Urinary bladder (tissue), 4 donors: ENCODE measurements around the gene PLCE1. TPM values are rescaled to one million over a fixed set of nuclear protein-coding genes. Genes with fewer than 3 reads are reported as not detected.
"Not testable (repeated sequence)": the region's sequence is repeated elsewhere in the genome, so short reads cannot be mapped to it uniquely, and the experiment has no call there.

Experiments used
- DNase-seq: peaks from one replicate; pipeline ENCODE4 v3.0.0-alpha.2; 2015; ENCODE audit errors: extremely low spot score
- H3K27ac ChIP-seq: one replicate; pipeline ENCODE4 v1.5.1; 2013; ENCODE audit warnings: low read depth, mild to moderate bottlenecking, moderate library complexity
- H3K36me3 ChIP-seq: one replicate; pipeline ENCODE4 v1.6.1; 2013; ENCODE audit warnings: mild to moderate bottlenecking, moderate library complexity; ENCODE audit not compliant: insufficient read depth
- H3K4me1 ChIP-seq: one replicate; pipeline ENCODE4 v1.6.1; 2013; ENCODE audit warnings: mild to moderate bottlenecking, moderate library complexity; ENCODE audit not compliant: insufficient read depth
- H3K4me3 ChIP-seq: one replicate; pipeline ENCODE4 v1.5.1; 2013; ENCODE audit warnings: low read depth, low read length
- WGBS: extraction: QIAGEN DNeasy Blood & Tissue Kit; methylation state at CpG from one replicate; pipeline ENCODE4 v1.1.7; 2013; 5-methylcytosine and 5-hydroxymethylcytosine counted together
- polyA plus RNA-seq: library from polyadenylated mRNA; stranded (reverse); fragments of 200-250 nt; gene quantifications from one replicate; pipeline ENCODE4 v1.2.3, GENCODE V29; 2013
- total RNA-seq: library from RNA; depleted of rRNA; stranded (reverse); fragments of >200 nt; gene quantifications from one replicate; pipeline ENCODE4 v1.2.3, GENCODE V29; 2014
- donor health status: healthy with polysubstance abuse.
- donor health status: healthy.

PLCE1 gene
- 38.1 TPM for total RNA-seq
- 4.4 TPM for polyA plus RNA-seq

- Histone ChIP-seq H3K4me3 (peak within 1 kb of the TSS; percentile 66), H3K36me3 (no peaks in the 10 kb centered on the region), H3K27ac (no peak within 1 kb of the TSS), H3K4me1 (no peaks in the 10 kb centered on the region)
- WGBS = under 1% methylated on average over 82 of the region's 83 CpGs
- DNase-seq = no peak
Observed at GRCh38 chr10:93993782-93994437, at the start of gene PLCE1. PLCE1 (plus strand) TSS chr10:93993931; CDS start chr10:94031047, 37,116 bp downstream.

DNA sequence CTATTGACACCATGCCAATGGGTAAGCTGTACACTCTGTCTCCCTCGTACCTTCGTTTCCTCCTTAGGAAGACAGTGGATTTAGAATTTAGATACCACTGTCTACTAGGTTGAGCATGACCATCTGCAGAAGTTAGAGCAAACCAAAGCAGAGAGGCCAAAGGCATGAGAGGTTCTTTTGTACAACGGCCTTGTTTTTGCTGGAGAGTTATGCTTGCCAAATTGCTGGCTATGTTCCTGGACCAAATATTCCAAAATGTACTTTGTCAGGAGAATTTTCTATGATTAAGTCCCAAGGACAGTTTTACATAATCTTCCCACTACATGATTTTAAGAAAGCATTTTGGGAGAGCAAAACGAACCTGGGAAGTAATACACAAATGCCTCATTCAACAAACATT is 47.9 kb upstream of the PLCE1 start:
- no peak overlapping the region for H3K27ac ChIP-seq
- 55% methylated on average over 4 of the region's 4 CpGs for WGBS
- no peaks in the 10 kb centered on the region for H3K4me1 ChIP-seq
- no peaks in the 10 kb centered on the region for H3K36me3 ChIP-seq
- H3K4me3 ChIP-seq = no peak overlapping the region
- DNase-seq = no peak

DNA sequence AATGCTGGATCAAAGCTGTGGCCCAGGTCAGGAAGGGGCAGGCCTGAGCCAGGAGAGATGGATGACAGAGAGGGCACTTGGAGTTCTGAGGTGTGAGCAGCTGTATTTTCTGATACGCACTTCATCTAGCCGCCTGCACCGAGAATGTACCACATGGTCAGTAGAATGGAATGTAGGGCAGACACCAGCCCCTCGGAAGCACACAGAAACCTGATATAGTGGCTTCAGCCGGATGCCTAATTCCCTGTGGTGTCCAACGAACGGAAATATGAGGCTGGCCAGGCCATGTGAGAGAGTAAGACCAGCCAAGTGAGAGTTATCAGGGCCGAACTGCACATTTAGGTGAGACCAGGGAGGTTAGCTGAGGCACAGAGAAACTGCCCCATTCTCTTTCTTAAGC is 46.7 kb upstream of the PLCE1 start:
- DNase-seq = no peak
- 41% methylated on average over 8 of the region's 8 CpGs for WGBS
- H3K27ac ChIP-seq = no peak overlapping the region
- H3K4me3 ChIP-seq = no peak overlapping the region
- no peaks in the 10 kb centered on the region for H3K36me3 ChIP-seq
- no peaks in the 10 kb centered on the region for H3K4me1 ChIP-seq

DNA sequence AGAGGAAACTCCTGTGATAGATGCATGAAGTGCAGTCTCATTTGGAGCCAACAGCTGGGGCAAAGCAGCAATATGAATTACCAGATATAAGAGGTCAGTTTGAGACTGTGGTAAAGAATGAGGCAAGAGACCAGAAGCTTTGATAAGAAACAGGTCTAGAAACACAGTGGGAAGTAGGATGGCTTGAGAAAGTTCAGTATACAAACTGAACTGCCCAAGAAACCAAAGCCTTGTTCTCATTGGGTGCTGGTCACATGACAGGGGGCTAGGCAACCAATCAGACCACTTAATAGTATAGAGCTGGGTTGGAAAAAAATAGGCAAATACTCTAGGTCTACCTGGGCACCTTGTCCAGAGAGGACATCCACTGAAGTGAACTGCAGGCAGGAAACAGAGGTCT is 46.2 kb upstream of the PLCE1 start:
- Histone ChIP-seq H3K27ac (no peak overlapping the region), H3K4me1 (no peaks in the 10 kb centered on the region), H3K36me3 (no peaks in the 10 kb centered on the region), H3K4me3 (no peak overlapping the region)
- no peak for DNase-seq

DNA sequence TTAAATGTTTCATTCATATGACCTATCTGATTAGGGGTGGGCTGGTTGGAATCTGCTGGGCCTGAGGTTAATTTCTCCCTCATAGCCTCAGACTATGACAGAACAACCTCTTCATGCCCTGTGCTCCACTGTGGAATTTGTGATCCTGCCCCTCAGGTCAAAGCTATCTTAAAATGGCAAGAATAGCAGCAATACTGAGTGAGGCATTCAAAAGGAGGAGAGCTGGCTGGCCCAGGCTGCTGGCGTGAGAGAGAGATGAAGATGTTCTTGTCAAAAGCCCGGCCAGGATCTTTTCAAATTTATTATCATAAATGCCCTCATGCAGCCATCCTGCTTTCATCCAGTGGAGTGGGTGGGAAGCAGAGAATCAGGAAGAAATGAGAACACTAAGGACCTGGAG is 41.8 kb upstream of the PLCE1 start:
- H3K36me3 ChIP-seq = no peaks in the 10 kb centered on the region
- H3K27ac ChIP-seq = no peak overlapping the region
- no peaks in the 10 kb centered on the region for H3K4me1 ChIP-seq
- 78% methylated on average over 2 of the region's 2 CpGs for WGBS
- no peak for DNase-seq
- no peak overlapping the region for H3K4me3 ChIP-seq

DNA sequence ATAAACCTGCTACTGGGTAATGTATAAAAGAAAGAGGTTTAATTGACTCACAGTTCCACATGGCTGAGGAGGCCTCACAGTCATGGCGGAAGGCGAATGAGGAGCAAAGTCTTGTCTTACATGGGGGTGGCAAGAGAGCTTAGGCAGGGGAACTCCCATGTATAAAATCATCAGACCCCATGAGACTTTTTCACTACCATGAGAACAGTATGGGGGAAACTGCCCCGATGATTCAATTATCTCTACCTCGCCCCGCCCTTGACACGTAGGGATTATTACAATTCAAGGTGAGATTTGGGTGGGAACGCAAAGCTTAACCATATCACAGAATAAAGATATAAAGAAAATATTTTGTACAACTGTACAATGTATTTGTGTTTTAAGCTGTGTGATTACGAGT is 39.4 kb upstream of the PLCE1 start:
- H3K27ac ChIP-seq = no peak overlapping the region
- H3K4me3 ChIP-seq = no peak overlapping the region
- WGBS = 97% methylated on average over 8 of the region's 8 CpGs
- DNase-seq = no peak
- no peaks in the 10 kb centered on the region for H3K4me1 ChIP-seq
- no peaks in the 10 kb centered on the region for H3K36me3 ChIP-seq

DNA sequence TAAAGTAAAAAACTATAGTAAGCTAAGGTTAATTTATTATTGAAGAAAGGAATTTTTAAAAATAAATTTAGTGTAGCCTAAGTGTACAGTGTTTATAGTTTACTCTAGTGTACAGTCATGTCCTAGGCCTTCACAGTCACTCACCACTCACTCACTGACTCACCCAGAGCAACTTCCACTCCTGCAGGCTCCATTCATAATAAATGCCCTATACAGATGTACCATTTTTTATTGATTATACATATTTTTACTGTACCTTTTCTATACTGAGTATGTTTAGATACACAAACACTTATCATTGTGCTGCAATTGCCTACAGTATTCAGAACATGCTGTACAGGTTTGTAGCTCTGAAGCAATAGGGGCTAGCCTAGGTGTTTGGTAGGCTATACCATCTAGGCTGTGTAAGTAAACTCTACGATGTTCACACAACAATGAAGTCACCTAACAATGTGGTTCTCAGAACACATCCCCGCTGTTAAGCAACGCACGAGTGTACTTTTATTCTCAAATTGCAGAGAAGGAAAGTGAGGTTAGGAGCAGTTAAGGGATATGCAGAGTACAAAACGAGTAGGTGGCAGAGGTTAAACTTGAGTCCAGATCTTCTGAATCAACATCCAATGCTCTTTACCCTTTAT is 38.9 kb upstream of the PLCE1 start:
- Histone ChIP-seq H3K4me3 (no peak overlapping the region), H3K36me3 (no peaks in the 10 kb centered on the region), H3K4me1 (no peaks in the 10 kb centered on the region), H3K27ac (no peak overlapping the region)
- no peak for DNase-seq
- 91% methylated on average over 5 of the region's 5 CpGs for WGBS

GRCh38 chr10:93958834-93959233 is 34.9 kb upstream of the PLCE1 start:
- Histone ChIP-seq H3K4me1 (no peaks in the 10 kb centered on the region), H3K4me3 (no peak overlapping the region), H3K27ac (no peak overlapping the region), H3K36me3 (no peaks in the 10 kb centered on the region)
- DNase-seq = no peak
- WGBS = 94% methylated on average over 6 of the region's 6 CpGs

- H3K27ac ChIP-seq, DNase-seq, H3K4me1 ChIP-seq, H3K4me3 ChIP-seq, H3K36me3 ChIP-seq: not testable (repeated sequence)
- WGBS = 95% methylated on average over 7 of the region's 7 CpGs
Observed at GRCh38 chr10:93960988-93961387, 32.7 kb upstream of the PLCE1 start.

DNA sequence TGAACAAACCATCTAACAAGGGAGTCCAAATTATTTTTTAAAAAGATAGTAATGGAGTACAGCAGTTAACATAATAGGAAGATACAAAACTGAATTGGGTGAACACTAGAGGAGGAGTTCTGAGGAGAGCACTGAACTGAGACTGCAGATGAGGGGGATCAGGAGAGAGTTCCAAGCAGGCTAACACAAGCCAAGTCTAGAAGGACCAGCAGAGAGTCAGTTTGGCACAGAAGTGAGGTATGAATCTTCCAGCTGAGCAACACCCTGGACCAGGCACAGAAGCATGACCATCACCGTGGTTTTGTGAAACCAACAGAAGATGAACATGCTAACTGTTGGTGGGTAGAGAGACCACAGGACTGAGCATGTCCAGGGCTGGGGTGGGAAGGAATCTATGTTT is 30.8 kb upstream of the PLCE1 start:
- 80% methylated on average over 1 of the region's 1 CpG for WGBS
- no peaks in the 10 kb centered on the region for H3K4me1 ChIP-seq
- no peak overlapping the region for H3K27ac ChIP-seq
- no peak for DNase-seq
- no peak overlapping the region for H3K4me3 ChIP-seq
- H3K36me3 ChIP-seq = peaks cover 2% of the 10 kb centered on the region

DNA sequence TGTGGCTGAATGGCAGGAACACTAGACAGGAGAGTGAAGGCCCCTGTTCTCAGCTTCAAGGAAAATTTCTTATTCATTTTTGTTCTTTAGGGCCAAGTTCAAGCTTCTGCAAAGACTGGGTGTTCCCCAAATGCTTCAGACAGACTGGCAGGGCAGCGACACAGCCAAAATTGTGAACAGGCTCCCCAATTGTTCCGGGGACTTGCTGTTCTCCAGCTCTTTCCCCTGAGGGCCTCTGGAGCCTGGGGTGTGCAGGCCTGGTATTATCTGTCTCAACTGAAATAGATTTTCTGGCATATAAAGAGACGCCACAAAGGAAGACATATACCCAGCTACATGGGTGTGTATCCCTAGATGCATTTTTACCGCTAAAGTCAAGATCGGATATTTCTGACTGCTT is 30.3 kb upstream of the PLCE1 start:
- Histone ChIP-seq H3K4me1 (no peaks in the 10 kb centered on the region), H3K4me3 (no peak overlapping the region), H3K27ac (no peak overlapping the region), H3K36me3 (peaks cover 2% of the 10 kb centered on the region)
- 86% methylated on average over 5 of the region's 5 CpGs for WGBS
- no peak for DNase-seq

- DNase-seq = no peak
- H3K4me3 ChIP-seq = no peak overlapping the region
- no peak overlapping the region for H3K27ac ChIP-seq
- peaks cover 2% of the 10 kb centered on the region for H3K36me3 ChIP-seq
- no peaks in the 10 kb centered on the region for H3K4me1 ChIP-seq
Observed at GRCh38 chr10:93965911-93966310, 27.8 kb upstream of the PLCE1 start.

DNA sequence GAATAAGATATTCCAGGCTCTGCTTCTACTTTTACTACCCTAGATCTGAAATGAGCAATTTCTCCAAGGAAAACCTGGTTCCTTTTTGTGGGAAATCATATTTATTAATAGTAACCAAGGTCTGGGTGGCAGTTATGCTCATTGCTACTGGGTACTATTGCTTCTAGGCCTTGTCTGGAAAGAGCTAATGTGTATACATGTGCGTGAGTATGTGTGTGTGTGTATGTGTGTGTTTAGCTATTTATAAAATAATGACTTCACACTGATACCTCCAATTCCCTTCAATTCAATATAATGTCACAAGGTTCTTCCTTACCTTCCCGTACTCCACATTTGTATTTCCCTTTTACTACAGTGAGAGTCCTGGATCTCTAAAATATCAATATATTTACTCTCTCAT is 26.0 kb upstream of the PLCE1 start:
- Histone ChIP-seq H3K4me1 (no peaks in the 10 kb centered on the region), H3K36me3 (peaks cover 2% of the 10 kb centered on the region), H3K4me3 (no peak overlapping the region), H3K27ac (no peak overlapping the region)
- 98% methylated on average over 2 of the region's 2 CpGs for WGBS
- no peak for DNase-seq

DNA sequence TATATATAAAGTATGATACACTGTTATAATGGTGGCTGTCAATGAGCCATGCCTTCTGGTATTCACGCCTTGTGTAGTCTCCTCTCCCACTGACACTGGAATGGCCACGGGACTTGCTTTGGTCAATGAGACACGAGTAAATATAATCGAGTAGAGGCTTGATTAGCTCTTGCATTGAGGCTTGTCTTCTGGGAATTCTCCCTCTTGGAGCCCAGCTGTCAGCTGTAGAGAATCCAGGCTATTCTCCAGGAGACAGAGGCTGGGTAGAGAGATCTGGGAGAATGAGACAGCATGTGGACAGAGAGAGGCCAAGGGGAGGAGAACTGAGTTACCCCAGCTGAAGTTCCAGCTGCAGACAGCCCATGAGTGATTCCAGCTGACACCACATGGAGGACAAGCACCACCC is 25.2 kb upstream of the PLCE1 start:
- H3K4me1 ChIP-seq = no peaks in the 10 kb centered on the region
- peaks cover 2% of the 10 kb centered on the region for H3K36me3 ChIP-seq
- 72% methylated on average over 4 of the region's 4 CpGs for WGBS
- H3K4me3 ChIP-seq = no peak overlapping the region
- DNase-seq = no peak
- H3K27ac ChIP-seq = no peak overlapping the region
